GM18502 (cell line): ENCODE data around the gene MMGT1.

ENCODE experiments used
- ATAC-seq: cut with Tn5 transposase; IDR thresholded peaks from one replicate; pipeline ENCODE4 v1.9.1; 2021; ENCODE audit warnings: mild to moderate bottlenecking; ENCODE audit not compliant: unreplicated experiment, poor library complexity

MMGT1 gene

GRCh38 chrX:135973548-135974278 lies at the start of gene MMGT1:
TSS of gene MMGT1 (minus strand) at chrX:135973988. CDS start at chrX:135973675, 313 bp downstream.
- ATAC-seq, result peak; percentile 85

GRCh38 chrX:136021903-136022302 lies 48.1 kb upstream of the MMGT1 start:
- no peak for ATAC-seq

DNA sequence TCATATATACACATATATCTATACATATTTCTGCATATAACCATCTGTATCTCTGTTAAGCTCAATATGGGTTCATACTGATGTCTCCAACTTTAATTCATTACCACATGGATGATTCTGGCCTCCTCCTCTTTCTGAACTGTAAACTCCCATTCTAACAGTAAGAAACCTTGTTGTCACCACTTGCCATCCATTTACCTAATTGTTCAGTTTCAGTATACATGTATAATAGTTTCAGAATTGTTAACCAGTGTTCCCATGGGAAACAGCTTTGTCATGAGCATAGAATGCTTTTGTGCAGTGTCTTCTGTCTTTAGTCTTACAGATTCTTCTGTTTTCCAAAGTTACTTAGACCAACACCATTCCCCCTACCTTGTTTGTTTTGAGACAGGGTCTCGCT lies 47.4 kb upstream of the MMGT1 start:
- peak; percentile 79 for ATAC-seq

DNA sequence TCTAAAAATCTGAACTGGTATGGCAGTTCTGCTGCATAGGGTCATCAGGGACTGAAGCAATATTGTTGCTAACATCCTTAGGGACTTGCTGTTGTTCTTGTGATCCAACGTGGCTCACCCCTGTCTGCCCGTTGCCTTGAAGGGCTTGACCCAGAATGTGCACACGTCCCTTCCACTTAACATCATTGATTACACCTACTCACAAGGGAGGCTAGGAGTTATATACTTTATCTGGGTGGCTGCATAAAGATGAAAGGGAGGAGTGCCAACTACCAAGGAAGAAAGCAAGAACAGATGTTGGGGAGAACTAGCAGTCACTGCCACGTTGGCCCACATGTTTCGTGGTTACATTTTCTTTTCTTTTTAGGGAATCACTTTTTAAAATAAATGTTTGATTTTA lies 45.4 kb upstream of the MMGT1 start:
- no peak for ATAC-seq

DNA sequence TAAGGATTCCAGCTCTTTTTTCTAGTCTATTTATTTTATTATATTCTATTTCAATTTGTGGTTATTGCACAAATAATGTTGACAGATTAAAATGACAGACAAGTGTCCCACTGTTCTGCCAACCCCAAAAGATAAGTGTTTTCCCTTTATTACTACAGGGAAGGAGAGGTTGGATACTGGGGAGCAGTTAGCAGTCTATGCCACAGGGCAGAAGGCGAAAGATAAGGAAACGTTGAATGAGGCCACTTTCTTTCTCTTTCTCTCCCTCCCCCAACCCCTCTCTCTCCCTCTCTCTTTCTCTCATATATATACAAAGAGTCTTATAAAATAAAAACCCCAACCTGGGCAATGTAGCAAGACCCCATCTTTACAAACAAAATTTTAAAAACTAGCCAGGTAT lies 43.1 kb upstream of the MMGT1 start:
- ATAC-seq, result no peak

DNA sequence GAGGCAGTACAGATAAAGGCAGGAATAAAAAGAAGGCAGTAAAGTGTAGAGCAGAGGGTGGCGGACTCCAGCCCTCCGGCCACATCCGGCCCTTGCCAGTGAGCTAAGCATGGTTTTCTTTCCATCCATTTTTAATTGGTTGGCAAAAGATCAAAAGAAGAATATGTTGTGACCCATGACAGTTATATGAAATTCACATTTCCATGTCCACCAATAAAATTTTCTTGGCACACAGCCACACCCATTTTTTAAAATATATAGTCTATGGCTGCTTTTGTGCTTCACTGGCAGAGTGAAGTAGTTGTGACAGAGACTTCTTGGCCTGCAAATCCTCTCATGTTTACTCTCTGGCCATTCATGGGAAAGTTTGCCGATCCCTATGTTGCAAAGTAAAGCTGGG lies 41.2 kb upstream of the MMGT1 start:
- ATAC-seq, result no peak

DNA sequence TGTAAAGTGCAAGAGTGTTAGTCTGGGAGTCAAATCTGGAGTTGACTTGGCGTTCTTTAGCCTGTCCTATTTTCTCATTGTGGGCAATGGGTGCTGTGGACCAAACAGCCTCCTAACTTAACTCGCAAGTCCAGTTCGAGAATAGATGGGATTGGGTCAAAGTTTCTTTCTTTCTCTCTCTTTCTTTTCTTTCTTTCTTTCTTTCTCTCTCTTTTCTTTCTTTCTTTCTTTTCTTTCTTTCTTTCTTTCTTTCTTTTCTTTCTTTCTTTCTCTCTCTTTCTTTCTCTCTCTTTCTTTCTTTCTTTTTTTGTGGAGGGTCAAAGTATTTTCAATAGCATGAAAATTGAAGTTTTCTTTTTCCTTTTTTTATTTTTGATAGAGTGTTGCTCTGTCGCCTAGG lies 14.5 kb upstream of the MMGT1 start:
- ATAC-seq, result no peak

DNA sequence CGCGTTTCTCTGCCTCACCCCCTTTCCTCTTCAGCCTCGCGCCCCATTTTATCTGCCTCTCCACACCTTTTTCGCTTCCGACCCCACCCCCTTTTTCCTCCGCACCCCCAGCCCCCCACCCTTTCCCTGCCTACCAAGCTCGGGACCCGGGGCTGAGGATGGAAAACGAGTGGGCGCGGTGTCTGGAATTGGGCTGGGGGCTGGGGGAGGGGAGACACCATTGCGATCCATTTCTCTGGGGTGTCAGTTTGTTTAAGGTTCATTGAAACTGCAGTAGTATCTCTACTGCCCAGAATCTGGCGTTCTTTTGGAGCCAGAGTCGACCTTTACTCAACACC lies 12.2 kb upstream of the MMGT1 start:
- no peak for ATAC-seq

- ATAC-seq, result peak; percentile 88
These were observed 11.6 kb upstream of the MMGT1 start, which contains the start of gene SLC9A6 for GRCh38 chrX:135985157-135985972. TSS of gene SLC9A6 (plus strand) at chrX:135985435. CDS start at chrX:135985659, 224 bp downstream.

DNA sequence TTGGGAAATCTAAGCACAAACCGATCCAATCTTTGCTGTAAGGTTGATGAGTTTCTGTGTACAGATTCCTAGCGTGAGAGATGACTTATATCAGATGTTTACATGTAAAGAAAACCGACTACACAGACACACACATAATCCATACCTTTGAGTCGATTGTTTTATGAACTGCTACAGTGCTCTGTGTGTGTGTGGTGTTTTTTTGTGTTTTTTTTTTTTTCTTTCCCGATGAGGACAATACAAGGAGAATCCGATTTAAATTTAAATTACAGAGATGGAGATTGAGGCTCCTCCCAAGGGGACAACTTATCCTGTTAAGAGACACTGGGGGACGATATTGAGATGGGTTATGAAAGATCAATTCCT lies 11.0 kb upstream of the MMGT1 start:
- peak; percentile 21 for ATAC-seq

DNA sequence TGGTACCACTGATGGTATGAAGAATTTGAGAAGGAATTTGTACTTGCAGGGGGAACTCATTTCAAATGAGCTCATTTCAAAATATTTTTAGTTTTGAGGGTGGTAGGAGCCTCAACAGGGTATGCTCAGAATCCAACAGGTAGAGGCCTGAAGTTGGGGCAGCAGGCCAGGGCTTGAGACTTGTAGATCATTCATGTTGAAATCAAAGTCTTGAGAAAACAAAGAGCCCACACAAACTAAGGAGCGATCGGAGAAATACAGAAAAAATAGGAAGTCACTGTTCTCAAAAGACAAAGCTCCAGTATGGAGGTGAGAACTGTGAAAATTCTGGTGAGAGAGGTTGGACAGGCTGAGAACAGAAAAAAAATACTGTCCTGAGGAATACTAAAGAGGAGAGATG lies 10.5 kb upstream of the MMGT1 start:
- ATAC-seq, result no peak

DNA sequence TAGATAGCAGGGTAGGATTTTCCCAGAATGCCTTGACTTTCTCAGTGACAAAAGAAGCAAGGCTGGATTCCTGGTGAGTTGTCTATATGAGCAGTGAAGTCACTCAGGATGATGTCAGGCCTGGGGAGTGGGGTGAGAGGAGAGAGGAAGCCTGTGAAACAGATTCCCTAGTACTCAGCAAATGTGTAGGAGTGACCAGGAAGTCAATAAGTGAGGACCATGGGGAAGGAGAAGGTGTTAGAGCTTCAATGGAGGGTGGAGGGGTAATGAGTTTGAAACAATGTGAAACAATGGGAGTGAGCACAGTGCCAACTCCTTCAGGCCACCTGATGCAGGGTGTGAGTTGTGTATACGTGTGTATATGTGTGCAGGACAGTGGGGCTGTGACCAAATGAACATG lies 9.1 kb upstream of the MMGT1 start:
- no peak for ATAC-seq

DNA sequence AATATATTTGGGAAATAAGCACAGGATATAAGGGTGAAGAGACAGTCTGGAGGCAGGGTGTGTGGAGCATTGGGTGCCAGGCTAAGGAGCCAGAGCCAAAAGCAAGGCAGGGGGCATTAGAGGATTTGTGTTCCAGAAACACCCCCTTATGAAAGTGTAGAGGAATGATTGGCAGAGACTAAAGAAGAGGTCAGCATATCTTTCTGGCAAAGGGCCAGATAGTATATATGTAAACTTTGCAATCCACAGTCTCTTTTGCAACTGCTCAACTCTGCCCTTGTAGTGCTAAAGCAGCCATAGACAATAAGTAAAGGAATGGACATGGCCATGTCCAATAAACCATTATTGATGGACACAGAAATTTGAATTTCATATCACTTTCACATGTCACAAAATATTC lies 7.9 kb upstream of the MMGT1 start:
- ATAC-seq, result no peak

- ATAC-seq, result no peak
These were observed 7.2 kb upstream of the MMGT1 start for GRCh38 chrX:135981010-135981409.

- no peak for ATAC-seq
These were observed 3.8 kb upstream of the MMGT1 start for GRCh38 chrX:135977611-135978010.

GRCh38 chrX:135975421-135975820 lies 1.6 kb upstream of the MMGT1 start:
- no peak for ATAC-seq

- ATAC-seq, result no peak
These were observed 580 bp upstream of the MMGT1 start for GRCh38 chrX:135974279-135974856.

DNA sequence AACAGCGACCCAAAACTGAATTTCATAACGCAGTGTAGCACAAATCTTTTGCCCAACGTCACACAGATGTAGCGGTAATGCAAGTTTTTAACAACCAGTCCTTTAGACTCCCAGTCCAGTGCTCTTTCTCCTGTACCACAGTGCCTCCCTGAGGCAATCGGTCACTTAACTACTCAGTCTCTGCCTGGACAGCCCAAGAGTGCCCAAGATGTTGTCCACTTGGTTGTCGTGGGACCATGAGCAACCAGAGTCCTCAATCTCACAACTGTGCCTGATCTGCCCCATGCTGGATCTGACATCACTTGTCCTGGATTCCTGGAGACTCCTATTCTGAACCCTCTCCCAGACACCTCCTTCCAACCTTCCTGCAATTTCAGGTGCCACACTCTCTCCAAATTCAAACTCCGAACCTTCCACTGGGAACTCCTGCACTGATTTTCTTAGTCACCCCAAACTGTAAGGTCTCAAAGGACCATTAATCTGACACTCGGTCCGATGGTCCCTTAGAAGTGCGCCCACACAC lies 702 bp downstream of the MMGT1 start:
- ATAC-seq, result peak; percentile 52

GRCh38 chrX:135951291-135951690 lies 22.5 kb downstream of the MMGT1 start:
- ATAC-seq, result no peak

GRCh38 chrX:135944486-135944885 lies 29.3 kb downstream of the MMGT1 start:
- no peak for ATAC-seq
